ENCODE data around the gene EHHADH.
A peak's percentile ranks its signal among the peaks of the same experiment; 100 is the strongest.
"Not testable (repeated sequence)": the region's sequence is repeated elsewhere in the genome, so short reads cannot be mapped to it uniquely, and the experiment has no call there.

Gene EHHADH

GRCh38 chr3:185253645-185254410 is at the start of gene EHHADH:
EHHADH (minus strand) TSS chr3:185254049; CDS start chr3:185254022, 27 bp downstream.
- DNase-seq (ENCODE audit: low read depth in 2 of 2): peak; percentile 49 to 50

GRCh38 chr3:185299918-185300426 is 46.1 kb upstream of the EHHADH start:
- not testable (repeated sequence) for DNase-seq (ENCODE audit: low read depth in 2 of 2)

GRCh38 chr3:185297867-185298266 is 44.0 kb upstream of the EHHADH start:
- no peak for DNase-seq (ENCODE audit: low read depth in 2 of 2)

GRCh38 chr3:185292238-185292637 is 38.4 kb upstream of the EHHADH start:
- no peak for DNase-seq (ENCODE audit: low read depth in 2 of 2)

GRCh38 chr3:185290266-185290665 is 36.4 kb upstream of the EHHADH start:
- DNase-seq (ENCODE audit: low read depth in 2 of 2): no peak

GRCh38 chr3:185283374-185283935 is 29.6 kb upstream of the EHHADH start:
- no peak for DNase-seq (ENCODE audit: low read depth in 2 of 2)

GRCh38 chr3:185282696-185283373 is 29.0 kb upstream of the EHHADH start:
- DNase-seq (ENCODE audit: low read depth in 2 of 2): peak; percentile 90 to 94

GRCh38 chr3:185280572-185281365 is 26.9 kb upstream of the EHHADH start:
- DNase-seq (ENCODE audit: low read depth in 2 of 2): no peak

GRCh38 chr3:185279587-185280138 is 25.8 kb upstream of the EHHADH start:
- DNase-seq (ENCODE audit: low read depth in 2 of 2): no peak

- no peak for DNase-seq (ENCODE audit: low read depth in 2 of 2)
Measured at GRCh38 chr3:185276415-185276814, 22.6 kb upstream of the EHHADH start.

GRCh38 chr3:185272033-185272432 is 18.2 kb upstream of the EHHADH start:
- DNase-seq (ENCODE audit: low read depth in 2 of 2): no peak

GRCh38 chr3:185270956-185271332 is 17.1 kb upstream of the EHHADH start:
- no peak for DNase-seq (ENCODE audit: low read depth in 2 of 2)

- no peak for DNase-seq (ENCODE audit: low read depth in 2 of 2)
Measured at GRCh38 chr3:185270262-185270955, 16.6 kb upstream of the EHHADH start.

GRCh38 chr3:185268194-185268962 is 14.5 kb upstream of the EHHADH start:
- DNase-seq (ENCODE audit: low read depth in 2 of 2): no peak

- no peak for DNase-seq (ENCODE audit: low read depth in 2 of 2)
Measured at GRCh38 chr3:185267193-185267592, 13.3 kb upstream of the EHHADH start.

- DNase-seq (ENCODE audit: low read depth in 2 of 2): no peak
Measured at GRCh38 chr3:185264849-185265553, 11.2 kb upstream of the EHHADH start.

- no peak for DNase-seq (ENCODE audit: low read depth in 2 of 2)
Measured at GRCh38 chr3:185263423-185263822, 9.6 kb upstream of the EHHADH start.

GRCh38 chr3:185257334-185257733 is 3.5 kb upstream of the EHHADH start:
- no peak for DNase-seq (ENCODE audit: low read depth in 2 of 2)

- no peak for DNase-seq (ENCODE audit: low read depth in 2 of 2)
Measured at GRCh38 chr3:185254799-185255198, 950 bp upstream of the EHHADH start.

- DNase-seq (ENCODE audit: low read depth in 2 of 2): not testable (repeated sequence)
Measured at GRCh38 chr3:185253133-185253532, 716 bp downstream of the EHHADH start.

Measured in stimulated activated CD8-positive, alpha-beta memory T cell treated with anti-CD3 and anti-CD28 coated beads, Interleukin-2, amount 100 ng/mL, for 48 hours (primary cell).